Trophoblast cell (in vitro differentiated cells and primary cell): ENCODE measurements around the gene CMTM4.

Source experiments
- DNase-seq, 2 donors: peaks; one replicate each; pipeline ENCODE4 v3.0.0-alpha.2; 2016
- H2AFZ ChIP-seq: 2 replicates; pipeline ENCODE4 v1.6.1; 2013; ENCODE audit warnings: low read length, moderate library complexity, mild to moderate bottlenecking; ENCODE audit not compliant: insufficient read depth, poor library complexity
- H2AK5ac ChIP-seq: 2 replicates; pipeline ENCODE4 v1.6.1; 2013; ENCODE audit warnings: mild to moderate bottlenecking, low read length
- H2BK120ac ChIP-seq: 2 replicates; pipeline ENCODE4 v1.6.1; 2013; ENCODE audit warnings: low read length, mild to moderate bottlenecking, moderate library complexity; ENCODE audit not compliant: insufficient read depth, poor library complexity
- H2BK12ac ChIP-seq: 2 replicates; pipeline ENCODE4 v1.6.1; 2013; ENCODE audit warnings: mild to moderate bottlenecking, low read length, moderate library complexity
- H2BK5ac ChIP-seq: 2 replicates; pipeline ENCODE4 v1.6.1; 2013; ENCODE audit warnings: low read length, low read depth, moderate library complexity, mild to moderate bottlenecking; ENCODE audit not compliant: poor library complexity
- H3K14ac ChIP-seq: 2 replicates; pipeline ENCODE4 v1.6.1; 2013; ENCODE audit warnings: mild to moderate bottlenecking, low read length
- H3K18ac ChIP-seq: 2 replicates; pipeline ENCODE4 v1.6.1; 2013; ENCODE audit warnings: mild to moderate bottlenecking, low read length
- H3K23ac ChIP-seq: 2 replicates; pipeline ENCODE4 v1.6.1; 2013; ENCODE audit warnings: low read length
- H3K27ac ChIP-seq: 2 replicates; pipeline ENCODE4 v1.5.1; 2013; ENCODE audit warnings: low read depth, mild to moderate bottlenecking, inconsistent platforms, low read length, moderate library complexity
- H3K27me3 ChIP-seq: 2 replicates; pipeline ENCODE4 v1.6.1; 2013; ENCODE audit warnings: inconsistent platforms, mild to moderate bottlenecking, low read length, moderate library complexity; ENCODE audit not compliant: insufficient read depth
- H3K36me3 ChIP-seq, 2 experiments: 1 replicate in 1 of 2; 2 replicates in 1 of 2; pipeline ENCODE4 v1.6.1; 2013; ENCODE audit warnings: low read length in 2 of 2, mild to moderate bottlenecking in 2 of 2, moderate library complexity in 1 of 2; ENCODE audit not compliant: insufficient read depth in 2 of 2, control insufficient read depth in 1 of 2
- H3K4ac ChIP-seq: 2 replicates; pipeline ENCODE4 v1.6.1; 2013; ENCODE audit warnings: low read depth, mild to moderate bottlenecking, low read length, moderate library complexity
- H3K4me1 ChIP-seq, 2 experiments: 1 replicate in 1 of 2; 2 replicates in 1 of 2; pipeline ENCODE4 v1.6.1; 2013; ENCODE audit warnings: low read length in 2 of 2, mild to moderate bottlenecking in 2 of 2, moderate library complexity in 1 of 2; ENCODE audit not compliant: insufficient read depth in 2 of 2, control insufficient read depth in 1 of 2
- H3K4me2 ChIP-seq: 2 replicates; pipeline ENCODE4 v1.6.1; 2013; ENCODE audit warnings: inconsistent platforms, mild to moderate bottlenecking, low read length, moderate library complexity
- H3K4me3 ChIP-seq: 2 replicates; pipeline ENCODE4 v1.5.1; 2013; ENCODE audit warnings: mild to moderate bottlenecking, low read depth, low read length, inconsistent platforms
- H3K79me1 ChIP-seq: one replicate; pipeline ENCODE4 v1.6.1; 2013; ENCODE audit warnings: low read length
- H3K79me2 ChIP-seq: 2 replicates; pipeline ENCODE4 v1.6.1; 2013; ENCODE audit warnings: low read length, mild to moderate bottlenecking; ENCODE audit not compliant: control insufficient read depth, insufficient read depth, poor library complexity
- H3K9ac ChIP-seq: 2 replicates; pipeline ENCODE4 v1.6.1; 2013; ENCODE audit warnings: mild to moderate bottlenecking, low read length
- H3K9me3 ChIP-seq: 2 replicates; pipeline ENCODE4 v1.6.1; 2013; ENCODE audit warnings: low read depth, mild to moderate bottlenecking, control low read depth, inconsistent platforms, low read length; ENCODE audit not compliant: insufficient read depth
- H4K12ac ChIP-seq: 2 replicates; pipeline ENCODE4 v1.6.1; 2013; ENCODE audit warnings: low read depth, mild to moderate bottlenecking, low read length, moderate library complexity
- H4K8ac ChIP-seq: 2 replicates; pipeline ENCODE4 v1.6.1; 2013; ENCODE audit warnings: low read depth, mild to moderate bottlenecking, low read length, moderate library complexity
- H4K91ac ChIP-seq: one replicate; pipeline ENCODE4 v1.6.1; 2013; ENCODE audit warnings: low read depth, mild to moderate bottlenecking, low read length, moderate library complexity
- whole genome bisulfite sequencing: extraction: QIAGEN DNeasy Blood & Tissue Kit; methylation state at CpG from one replicate; pipeline ENCODE4 v1.1.7; 2013; ENCODE audit warnings: missing lambda C conversion rate; ENCODE audit not compliant: insufficient read length, insufficient coverage; ENCODE audit errors: extremely low coverage; 5-methylcytosine and 5-hydroxymethylcytosine counted together

Gene CMTM4

DNA sequence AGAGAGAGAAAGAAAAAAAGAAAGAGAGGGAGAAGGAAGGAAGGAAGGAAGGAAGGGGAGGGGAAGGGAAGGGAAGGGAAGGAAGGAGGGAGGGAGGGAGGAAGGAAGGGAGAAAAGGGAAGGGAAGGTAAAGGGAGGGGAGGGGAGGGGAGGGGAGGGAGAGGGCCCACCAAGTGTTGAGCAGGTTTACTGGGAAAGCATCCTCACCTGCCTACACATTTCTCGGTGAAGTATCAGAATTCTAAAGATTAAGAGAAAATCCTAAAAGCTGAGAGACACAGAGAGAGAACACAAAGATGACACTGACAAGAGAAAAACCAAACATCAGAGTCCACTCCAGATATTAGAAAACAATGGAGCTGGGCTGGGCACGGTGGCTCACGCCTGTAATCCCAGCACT is 104.3 kb downstream of the CMTM4 start:
- no peak overlapping the region for H3K4me2 ChIP-seq
- H2BK12ac ChIP-seq = no peak overlapping the region
- no peak overlapping the region for H2AFZ ChIP-seq
- no CpG with 5 or more reads among the region's 3 CpGs for WGBS
- no peak overlapping the region for H3K4me3 ChIP-seq
- H4K8ac ChIP-seq = no peak overlapping the region
- H3K27ac ChIP-seq = no peak overlapping the region
- no peak overlapping the region for H3K14ac ChIP-seq
- no peak overlapping the region for H3K18ac ChIP-seq
- H2BK5ac ChIP-seq = no peak overlapping the region
- H4K12ac ChIP-seq = no peak overlapping the region
- H3K27me3 ChIP-seq = no peaks in the 10 kb centered on the region
- H3K36me3 ChIP-seq = no peaks in the 10 kb centered on the region
- no peaks in the 10 kb centered on the region for H3K79me2 ChIP-seq
- no peak overlapping the region for H4K91ac ChIP-seq
- H3K4me1 ChIP-seq = no peaks in the 10 kb centered on the region
- no peak overlapping the region for H2AK5ac ChIP-seq
- no peak overlapping the region for H3K23ac ChIP-seq
- no peak overlapping the region for H2BK120ac ChIP-seq
- no peaks in the 10 kb centered on the region for H3K79me1 ChIP-seq
- H3K4ac ChIP-seq = no peak overlapping the region
- no peak overlapping the region for H3K9ac ChIP-seq
- no peaks in the 10 kb centered on the region for H3K9me3 ChIP-seq
- no peak for DNase-seq

- H4K8ac ChIP-seq = no peak overlapping the region
- no peaks in the 10 kb centered on the region for H3K9me3 ChIP-seq
- WGBS = no CpG with 5 or more reads among the region's 4 CpGs
- no peaks in the 10 kb centered on the region for H3K79me2 ChIP-seq
- no peak overlapping the region for H3K4me3 ChIP-seq
- no peak overlapping the region for H2AK5ac ChIP-seq
- H3K36me3 ChIP-seq = no peaks in the 10 kb centered on the region
- H2BK5ac ChIP-seq = no peak overlapping the region
- H3K18ac ChIP-seq = no peak overlapping the region
- no peak overlapping the region for H2BK120ac ChIP-seq
- no peak overlapping the region for H3K4me2 ChIP-seq
- H3K14ac ChIP-seq = no peak overlapping the region
- no peaks in the 10 kb centered on the region for H3K79me1 ChIP-seq
- no peak for DNase-seq
- no peak overlapping the region for H3K27ac ChIP-seq
- no peak overlapping the region for H2AFZ ChIP-seq
- no peak overlapping the region for H4K91ac ChIP-seq
- no peaks in the 10 kb centered on the region for H3K27me3 ChIP-seq
- H4K12ac ChIP-seq = no peak overlapping the region
- H3K9ac ChIP-seq = no peak overlapping the region
- no peak overlapping the region for H2BK12ac ChIP-seq
- no peaks in the 10 kb centered on the region for H3K4me1 ChIP-seq
- no peak overlapping the region for H3K4ac ChIP-seq
- no peak overlapping the region for H3K23ac ChIP-seq
These were observed 105.5 kb downstream of the CMTM4 start for GRCh38 chr16:66591018-66591417.

DNA sequence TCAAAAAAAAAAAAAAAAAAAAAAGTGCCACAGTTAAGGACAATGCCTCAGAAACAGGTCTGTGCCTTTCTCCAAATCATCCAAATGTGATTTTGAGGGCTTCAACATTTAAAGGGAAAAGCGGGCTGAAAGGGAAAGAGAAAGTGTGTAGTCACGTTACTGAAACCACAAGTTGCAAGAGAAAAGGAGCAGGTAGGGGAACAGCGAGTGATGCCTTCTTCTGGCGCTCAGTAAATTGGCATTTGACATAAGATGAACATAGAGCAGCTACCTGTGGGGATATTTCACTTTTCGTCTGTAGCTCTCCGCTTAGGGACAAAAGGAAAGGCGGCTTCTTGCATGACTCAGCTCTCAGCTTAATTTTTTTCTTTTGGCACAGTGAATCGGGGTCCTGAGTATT is 106.2 kb downstream of the CMTM4 start:
- Histone ChIP-seq H3K9ac (no peak overlapping the region), H3K79me1 (no peaks in the 10 kb centered on the region), H3K4me3 (no peak overlapping the region), H2AK5ac (no peak overlapping the region), H4K8ac (no peak overlapping the region), H3K27ac (no peak overlapping the region), H3K79me2 (no peaks in the 10 kb centered on the region), H2BK120ac (no peak overlapping the region), H3K36me3 (no peaks in the 10 kb centered on the region), H3K14ac (no peak overlapping the region), H3K27me3 (no peaks in the 10 kb centered on the region), H2BK12ac (no peak overlapping the region), H3K4me2 (no peak overlapping the region), H3K4ac (no peak overlapping the region), H3K23ac (no peak overlapping the region), H3K4me1 (no peaks in the 10 kb centered on the region), H4K12ac (no peak overlapping the region), H3K18ac (no peak overlapping the region), H3K9me3 (no peaks in the 10 kb centered on the region), H2BK5ac (no peak overlapping the region), H4K91ac (no peak overlapping the region), H2AFZ (no peak overlapping the region)
- WGBS = no CpG with 5 or more reads among the region's 8 CpGs
- DNase-seq = no peak

- Histone ChIP-seq H3K79me2 (no peaks in the 10 kb centered on the region), H3K4me2 (no peak overlapping the region), H2AK5ac (no peak overlapping the region), H3K9ac (no peak overlapping the region), H2BK5ac (no peak overlapping the region), H3K4me1 (no peaks in the 10 kb centered on the region), H3K27me3 (no peaks in the 10 kb centered on the region), H3K9me3 (no peaks in the 10 kb centered on the region), H2AFZ (no peak overlapping the region), H4K91ac (no peak overlapping the region), H3K4me3 (no peak overlapping the region), H3K27ac (no peak overlapping the region), H3K36me3 (no peaks in the 10 kb centered on the region), H3K23ac (no peak overlapping the region), H3K4ac (no peak overlapping the region), H3K79me1 (no peaks in the 10 kb centered on the region), H4K12ac (no peak overlapping the region), H3K18ac (no peak overlapping the region), H3K14ac (no peak overlapping the region), H2BK120ac (no peak overlapping the region), H2BK12ac (no peak overlapping the region), H4K8ac (no peak overlapping the region)
- WGBS = no CpG with 5 or more reads among the region's 8 CpGs
- DNase-seq = peak in 1 of 2 donors; percentile 14
These were observed 107.4 kb downstream of the CMTM4 start for GRCh38 chr16:66588981-66589713.
